Gastrocnemius medialis (tissue), 4 donors: Measurements from ENCODE around the gene DNAJC22.

ENCODE experiments used
- POLR2A ChIP-seq, 2 donors: fragments of 450-650 bp; IDR thresholded peaks; one replicate each; pipeline ENCODE4 v1.6.1; 2017; ENCODE audit warnings: antibody characterized with exemption in 2 of 2, mild to moderate bottlenecking in 2 of 2, moderate library complexity in 2 of 2
- TF ChIP-seq, protein P1 (sequence below), 5 experiments: fragments of 450-650 bp in 3 of 5; fragments of 200-600 bp in 2 of 5; sonication (generic) in 2 of 5; IDR thresholded peaks in 4 of 5; conservative IDR thresholded peaks in 1 of 5; 1 replicate in 4 of 5; 2 replicates in 1 of 5; pipeline ENCODE4 v1.5.1; 2016 to 2019; ENCODE audit warnings: antibody characterized with exemption in 5 of 5, mild to moderate bottlenecking in 3 of 5, moderate library complexity in 3 of 5

DNA sequence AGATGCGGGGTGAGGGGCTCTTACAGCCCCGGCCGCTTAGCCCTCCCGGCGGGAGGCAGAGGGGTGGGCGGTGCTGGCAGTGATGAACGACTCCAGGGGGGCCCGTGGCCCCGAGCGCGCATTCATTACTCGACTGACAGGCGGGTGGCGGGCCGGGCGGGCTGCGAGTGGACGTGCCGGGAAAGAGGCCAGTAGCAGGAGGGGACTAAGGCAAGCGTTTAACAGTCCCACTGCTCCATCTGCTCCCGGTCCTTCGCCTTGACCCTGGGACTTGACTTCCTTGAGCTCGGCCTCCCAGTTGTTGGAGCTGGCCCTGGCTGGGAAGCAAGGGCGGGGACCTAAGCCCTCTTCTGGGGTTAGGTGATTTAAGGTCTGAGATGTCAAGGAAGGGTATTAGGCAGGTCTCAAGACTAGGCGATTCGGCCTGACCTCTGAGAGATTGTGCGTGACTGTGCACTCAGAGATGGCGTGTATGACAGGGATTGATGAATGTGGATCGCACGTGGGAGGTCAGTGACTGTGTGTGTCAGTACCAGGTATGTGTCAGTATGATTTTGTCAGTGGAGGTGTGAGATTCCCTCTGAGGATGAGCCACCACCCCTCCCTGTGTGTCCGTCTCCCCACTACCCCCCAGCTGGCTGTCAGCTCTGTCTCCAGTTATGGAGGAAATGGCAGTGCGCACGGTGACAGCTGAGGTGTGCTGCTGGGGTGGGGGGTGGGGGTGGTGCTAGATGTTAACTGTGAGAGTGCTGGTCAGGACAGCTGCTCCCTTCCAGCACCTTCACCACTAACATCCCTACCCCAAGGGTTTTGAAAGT is 3.6 kb upstream of the DNAJC22 start:
- no peak for TF ChIP-seq POLR2A (IDR thresholded peaks at IDR 0.05)
- TF ChIP-seq, protein P1, sequence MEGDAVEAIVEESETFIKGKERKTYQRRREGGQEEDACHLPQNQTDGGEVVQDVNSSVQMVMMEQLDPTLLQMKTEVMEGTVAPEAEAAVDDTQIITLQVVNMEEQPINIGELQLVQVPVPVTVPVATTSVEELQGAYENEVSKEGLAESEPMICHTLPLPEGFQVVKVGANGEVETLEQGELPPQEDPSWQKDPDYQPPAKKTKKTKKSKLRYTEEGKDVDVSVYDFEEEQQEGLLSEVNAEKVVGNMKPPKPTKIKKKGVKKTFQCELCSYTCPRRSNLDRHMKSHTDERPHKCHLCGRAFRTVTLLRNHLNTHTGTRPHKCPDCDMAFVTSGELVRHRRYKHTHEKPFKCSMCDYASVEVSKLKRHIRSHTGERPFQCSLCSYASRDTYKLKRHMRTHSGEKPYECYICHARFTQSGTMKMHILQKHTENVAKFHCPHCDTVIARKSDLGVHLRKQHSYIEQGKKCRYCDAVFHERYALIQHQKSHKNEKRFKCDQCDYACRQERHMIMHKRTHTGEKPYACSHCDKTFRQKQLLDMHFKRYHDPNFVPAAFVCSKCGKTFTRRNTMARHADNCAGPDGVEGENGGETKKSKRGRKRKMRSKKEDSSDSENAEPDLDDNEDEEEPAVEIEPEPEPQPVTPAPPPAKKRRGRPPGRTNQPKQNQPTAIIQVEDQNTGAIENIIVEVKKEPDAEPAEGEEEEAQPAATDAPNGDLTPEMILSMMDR (IDR thresholded peaks at IDR 0.05 in 4 of 5, conservative IDR thresholded peaks at IDR 0.05 in 1 of 5) = no peak
